ENCODE results near the gene ABCA1.

ABCA1 gene

DNA sequence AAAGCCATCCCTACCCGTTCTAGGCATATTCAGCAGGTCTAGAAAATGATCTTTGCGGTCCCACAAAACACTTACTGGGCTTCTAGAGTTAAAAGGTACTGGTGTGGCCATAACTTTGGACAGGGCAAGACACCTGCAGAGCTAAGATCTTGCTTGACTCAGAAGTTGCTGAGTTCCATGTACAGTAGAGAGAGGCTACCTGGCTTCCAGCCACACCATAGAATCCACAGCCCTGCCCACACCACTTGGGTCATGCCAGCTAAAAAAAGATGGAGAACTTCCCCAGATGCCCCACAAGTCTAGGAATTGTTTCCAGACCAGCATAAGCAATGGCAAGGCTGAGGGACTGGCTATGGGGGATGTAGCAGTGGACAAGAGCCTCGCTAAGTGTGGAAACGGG, 52.1 kb downstream of the ABCA1 start:
- Histone ChIP-seq H3K4me2 (ENCODE audit: low read depth, low read length, poor library complexity, severe bottlenecking) (no peak overlapping the region), H3K36me3 (ENCODE audit: low read length) (no peaks in the 10 kb centered on the region), H3K9me3 (ENCODE audit: insufficient read depth, low read length) (no peaks in the 10 kb centered on the region), H3K9ac (ENCODE audit: low read length) (no peak overlapping the region), H3K27ac (ENCODE audit: low read depth, low read length) (no peak overlapping the region), H3K27me3 (ENCODE audit: low read length) (no peaks in the 10 kb centered on the region), H4K20me1 (ENCODE audit: low read depth, low read length) (no peaks in the 10 kb centered on the region), H3K79me2 (ENCODE audit: insufficient read depth, low read length) (no peaks in the 10 kb centered on the region), H3K9me2 (replicated peaks; ENCODE audit: insufficient read depth, low read length) (no peaks in the 10 kb centered on the region), H3F3A (ENCODE audit: insufficient read depth) (no peaks in the 10 kb centered on the region), H2AFZ (ENCODE audit: low read depth, low read length, severe bottlenecking) (no peak overlapping the region), H3K4me3 (ENCODE audit: insufficient read depth, low read length, poor library complexity, severe bottlenecking) (no peak overlapping the region)
- no peak for TF ChIP-seq EZH2phosphoT487 (conservative IDR thresholded peaks at IDR 0.05; ENCODE audit: low read length)

DNA sequence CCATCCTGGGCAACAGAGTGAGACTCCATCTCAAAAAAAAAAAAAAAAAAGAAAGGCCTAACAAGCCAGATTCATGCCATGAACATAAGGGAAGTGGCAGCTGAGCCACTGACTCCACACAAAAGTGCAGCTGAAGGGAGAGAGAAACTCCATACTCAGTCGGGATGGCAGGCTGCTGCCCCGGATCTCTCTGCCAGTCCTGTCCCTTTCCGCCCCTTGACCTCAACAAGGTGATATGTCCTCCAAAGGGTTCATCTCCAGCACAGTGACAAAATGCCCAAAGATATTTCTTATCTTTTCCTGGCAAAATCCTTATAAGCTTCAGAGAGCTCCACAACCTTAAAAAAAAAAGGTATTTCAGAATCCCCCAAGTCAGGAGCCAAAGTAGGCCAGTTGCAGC, 52.6 kb downstream of the ABCA1 start:
- Histone ChIP-seq H3K9me3 (ENCODE audit: insufficient read depth, low read length) (no peaks in the 10 kb centered on the region), H3K9me2 (replicated peaks; ENCODE audit: insufficient read depth, low read length) (no peaks in the 10 kb centered on the region), H3K9ac (ENCODE audit: low read length) (no peak overlapping the region), H3K4me2 (ENCODE audit: low read depth, low read length, poor library complexity, severe bottlenecking) (no peak overlapping the region), H3F3A (ENCODE audit: insufficient read depth) (no peaks in the 10 kb centered on the region), H3K4me3 (ENCODE audit: insufficient read depth, low read length, poor library complexity, severe bottlenecking) (no peak overlapping the region), H4K20me1 (ENCODE audit: low read depth, low read length) (no peaks in the 10 kb centered on the region), H3K27me3 (ENCODE audit: low read length) (no peaks in the 10 kb centered on the region), H3K79me2 (ENCODE audit: insufficient read depth, low read length) (no peaks in the 10 kb centered on the region), H2AFZ (ENCODE audit: low read depth, low read length, severe bottlenecking) (no peak overlapping the region), H3K36me3 (ENCODE audit: low read length) (no peaks in the 10 kb centered on the region), H3K27ac (ENCODE audit: low read depth, low read length) (no peak overlapping the region)
- TF ChIP-seq, protein P1, sequence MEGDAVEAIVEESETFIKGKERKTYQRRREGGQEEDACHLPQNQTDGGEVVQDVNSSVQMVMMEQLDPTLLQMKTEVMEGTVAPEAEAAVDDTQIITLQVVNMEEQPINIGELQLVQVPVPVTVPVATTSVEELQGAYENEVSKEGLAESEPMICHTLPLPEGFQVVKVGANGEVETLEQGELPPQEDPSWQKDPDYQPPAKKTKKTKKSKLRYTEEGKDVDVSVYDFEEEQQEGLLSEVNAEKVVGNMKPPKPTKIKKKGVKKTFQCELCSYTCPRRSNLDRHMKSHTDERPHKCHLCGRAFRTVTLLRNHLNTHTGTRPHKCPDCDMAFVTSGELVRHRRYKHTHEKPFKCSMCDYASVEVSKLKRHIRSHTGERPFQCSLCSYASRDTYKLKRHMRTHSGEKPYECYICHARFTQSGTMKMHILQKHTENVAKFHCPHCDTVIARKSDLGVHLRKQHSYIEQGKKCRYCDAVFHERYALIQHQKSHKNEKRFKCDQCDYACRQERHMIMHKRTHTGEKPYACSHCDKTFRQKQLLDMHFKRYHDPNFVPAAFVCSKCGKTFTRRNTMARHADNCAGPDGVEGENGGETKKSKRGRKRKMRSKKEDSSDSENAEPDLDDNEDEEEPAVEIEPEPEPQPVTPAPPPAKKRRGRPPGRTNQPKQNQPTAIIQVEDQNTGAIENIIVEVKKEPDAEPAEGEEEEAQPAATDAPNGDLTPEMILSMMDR (IDR thresholded peaks at IDR 0.05; ENCODE audit: insufficient read depth, low read length, poor library complexity, severe bottlenecking) = no peak
- TF ChIP-seq EZH2phosphoT487 (conservative IDR thresholded peaks at IDR 0.05; ENCODE audit: low read length) = no peak

DNA sequence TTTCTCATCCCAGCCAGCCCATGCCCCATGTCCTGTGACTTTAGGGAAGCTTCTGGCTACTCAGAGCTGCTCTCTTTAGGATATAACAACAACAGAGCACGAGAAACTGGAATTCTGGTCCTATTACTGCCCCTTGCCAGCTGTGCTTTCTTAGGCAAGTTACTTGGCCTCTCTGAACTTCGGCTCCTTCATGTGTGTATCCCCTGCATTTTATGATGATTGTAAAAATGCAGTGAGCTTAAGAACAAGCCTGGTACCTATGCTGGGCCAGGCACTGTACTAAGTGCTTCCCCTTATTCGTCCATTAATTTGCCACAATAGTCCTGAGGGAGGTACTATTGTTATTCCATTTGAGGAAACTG, 54.5 kb downstream of the ABCA1 start:
- no peaks in the 10 kb centered on the region for H3K27me3 ChIP-seq (ENCODE audit: low read length)
- no peak overlapping the region for H3K4me3 ChIP-seq (ENCODE audit: insufficient read depth, low read length, poor library complexity, severe bottlenecking)
- H3K36me3 ChIP-seq (ENCODE audit: low read length) = no peaks in the 10 kb centered on the region
- no peaks in the 10 kb centered on the region for H4K20me1 ChIP-seq (ENCODE audit: low read depth, low read length)
- H3K9me3 ChIP-seq (ENCODE audit: insufficient read depth, low read length) = no peaks in the 10 kb centered on the region
- H3F3A ChIP-seq (ENCODE audit: insufficient read depth) = no peaks in the 10 kb centered on the region
- H3K27ac ChIP-seq (ENCODE audit: low read depth, low read length) = no peak overlapping the region
- no peak for TF ChIP-seq EZH2phosphoT487 (conservative IDR thresholded peaks at IDR 0.05; ENCODE audit: low read length)
- TF ChIP-seq, protein P1 (IDR thresholded peaks at IDR 0.05; ENCODE audit: insufficient read depth, low read length, poor library complexity, severe bottlenecking) = no peak
- H3K9ac ChIP-seq (ENCODE audit: low read length) = no peak overlapping the region
- no peak overlapping the region for H3K4me2 ChIP-seq (ENCODE audit: low read depth, low read length, poor library complexity, severe bottlenecking)
- no peaks in the 10 kb centered on the region for H3K79me2 ChIP-seq (ENCODE audit: insufficient read depth, low read length)
- no peaks in the 10 kb centered on the region for H3K9me2 ChIP-seq (replicated peaks; ENCODE audit: insufficient read depth, low read length)
- H2AFZ ChIP-seq (ENCODE audit: low read depth, low read length, severe bottlenecking) = no peak overlapping the region

DNA sequence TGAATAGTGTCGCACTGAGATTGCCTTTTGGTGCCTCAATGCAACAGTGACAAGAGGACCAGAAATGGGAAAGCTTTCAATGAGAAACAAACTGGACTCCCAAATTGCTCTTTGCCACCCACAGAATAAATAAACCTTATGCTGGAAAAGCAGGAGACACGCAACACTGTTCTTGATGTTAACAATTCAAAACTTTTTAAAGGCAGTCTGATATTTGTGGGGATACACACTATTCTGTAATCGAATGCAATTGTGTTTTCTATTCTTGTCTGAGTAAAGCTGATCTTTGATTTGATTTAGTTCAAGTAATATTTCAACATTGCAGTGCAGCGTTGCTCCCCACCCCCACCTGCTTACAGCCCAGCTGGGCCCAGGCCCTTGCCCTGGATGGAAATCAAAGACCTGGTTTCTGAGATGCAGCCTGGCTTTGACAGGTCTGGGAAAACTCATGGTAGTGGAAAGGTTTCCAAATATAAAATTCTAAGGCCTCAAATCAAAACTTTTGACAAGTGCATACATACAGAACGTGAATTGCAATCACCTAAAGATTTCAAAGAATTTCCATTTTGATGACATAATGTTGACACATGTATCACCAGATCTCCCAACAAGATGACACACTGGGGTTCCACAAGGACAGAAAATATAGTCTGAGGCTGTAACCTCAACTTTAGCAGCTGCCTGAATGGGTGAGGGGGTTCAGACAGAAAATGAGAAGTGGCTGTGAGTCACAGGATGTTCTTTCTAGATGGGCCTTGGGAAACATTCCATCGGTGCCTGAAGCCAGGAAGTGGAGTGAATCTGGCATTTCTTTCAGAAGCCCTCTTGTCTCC, 55.1 kb downstream of the ABCA1 start:
- Histone ChIP-seq H3K27ac (ENCODE audit: low read depth, low read length) (no peak overlapping the region), H3K4me3 (ENCODE audit: insufficient read depth, low read length, poor library complexity, severe bottlenecking) (no peak overlapping the region), H4K20me1 (ENCODE audit: low read depth, low read length) (no peaks in the 10 kb centered on the region), H3K4me2 (ENCODE audit: low read depth, low read length, poor library complexity, severe bottlenecking) (no peak overlapping the region), H3K27me3 (ENCODE audit: low read length) (no peaks in the 10 kb centered on the region), H3K9me2 (replicated peaks; ENCODE audit: insufficient read depth, low read length) (no peaks in the 10 kb centered on the region), H3K79me2 (ENCODE audit: insufficient read depth, low read length) (no peaks in the 10 kb centered on the region), H3F3A (ENCODE audit: insufficient read depth) (no peaks in the 10 kb centered on the region), H2AFZ (ENCODE audit: low read depth, low read length, severe bottlenecking) (no peak overlapping the region), H3K9ac (ENCODE audit: low read length) (no peak overlapping the region), H3K36me3 (ENCODE audit: low read length) (no peaks in the 10 kb centered on the region), H3K9me3 (ENCODE audit: insufficient read depth, low read length) (no peaks in the 10 kb centered on the region)
- TF ChIP-seq EZH2phosphoT487 (conservative IDR thresholded peaks at IDR 0.05; ENCODE audit: low read length) = no peak
- TF ChIP-seq, protein P1 (IDR thresholded peaks at IDR 0.05; ENCODE audit: insufficient read depth, low read length, poor library complexity, severe bottlenecking) = no peak

Data from SU-DHL-6 (cell line).